Esophagus squamous epithelium (tissue), 4 donors: Measurements from ENCODE around the gene CFAP97.

Source experiments
- CTCF ChIP-seq, 6 experiments: fragments of 450-650 bp in 4 of 6; fragments of 200-600 bp in 2 of 6; sonication (generic) in 2 of 6; IDR thresholded peaks; one replicate each; pipeline ENCODE4 v1.5.1; 2016 to 2019; ENCODE audit warnings: antibody characterized with exemption in 6 of 6, mild to moderate bottlenecking in 4 of 6, moderate library complexity in 4 of 6
- POLR2A ChIP-seq, 4 donors: fragments of 450-650 bp; IDR thresholded peaks; one replicate each; pipeline ENCODE4 v1.6.1; 2017; ENCODE audit warnings: antibody characterized with exemption in 4 of 4, mild to moderate bottlenecking in 4 of 4, moderate library complexity in 3 of 4

GRCh38 chr4:185221912-185222311 is 18.1 kb upstream of the CFAP97 start:
- TF ChIP-seq CTCF (IDR thresholded peaks at IDR 0.05) = no peak
- TF ChIP-seq POLR2A (IDR thresholded peaks at IDR 0.05) = no peak
